Gastroesophageal sphincter (tissue), 4 donors: ENCODE results near the gene TUT4. TPM values are rescaled to one million over a fixed set of nuclear protein-coding genes. Genes with fewer than 3 reads are reported as not detected.

Source experiments
- ATAC-seq: fragments of 150-250 bp; one replicate; pipeline ENCODE4 v1.9.1; 2016; ENCODE audit warnings: mild to moderate bottlenecking, moderate library complexity
- H3K27ac ChIP-seq, 4 donors: fragments of 200-600 bp; sonication (generic) in 3 of 4; 1 replicate in 3 of 4; 2 replicates in 1 of 4; pipeline ENCODE4 v1.5.1; 2016 to 2019
- H3K27me3 ChIP-seq: fragments of 200-600 bp; sonication (generic); one replicate; pipeline ENCODE4 v1.5.1; 2019
- H3K36me3 ChIP-seq, 2 donors: fragments of 200-600 bp; sonication (generic); one replicate each; pipeline ENCODE4 v1.5.1; 2019; ENCODE audit warnings: control low read depth in 1 of 2
- H3K4me1 ChIP-seq, 3 donors: fragments of 200-600 bp; sonication (generic); 1 replicate in 2 of 3; 2 replicates in 1 of 3; pipeline ENCODE4 v1.5.1; 2016 to 2019; ENCODE audit warnings: control low read depth in 2 of 3
- H3K4me3 ChIP-seq, 2 donors: fragments of 200-600 bp; sonication (generic); one replicate each; pipeline ENCODE4 v1.5.1; 2019; ENCODE audit warnings: mild to moderate bottlenecking in 1 of 2, moderate library complexity in 1 of 2
- H3K9me3 ChIP-seq, 3 donors: fragments of 200-600 bp; sonication (generic); one replicate each; pipeline ENCODE4 v1.5.1; 2017 to 2019; ENCODE audit warnings: control low read depth in 2 of 3
- CTCF ChIP-seq, 4 experiments: fragments of 200-600 bp in 2 of 4; fragments of 450-650 bp in 2 of 4; sonication (generic) in 1 of 4; IDR thresholded peaks; one replicate each; pipeline ENCODE4 v1.5.1; 2017 to 2019; ENCODE audit warnings: antibody characterized with exemption in 4 of 4, mild to moderate bottlenecking in 2 of 4, moderate library complexity in 2 of 4
- EP300 ChIP-seq: sonication (generic); formaldehyde crosslinking; IDR thresholded peaks from one replicate; pipeline ENCODE4 v1.6.1; 2017; ENCODE audit warnings: antibody characterized with exemption, mild to moderate bottlenecking
- POLR2A ChIP-seq, 2 donors: fragments of 450-650 bp; IDR thresholded peaks; one replicate each; pipeline ENCODE4 v1.6.1; 2017; ENCODE audit warnings: antibody characterized with exemption in 2 of 2, mild to moderate bottlenecking in 2 of 2, moderate library complexity in 1 of 2
- POLR2AphosphoS5 ChIP-seq: sonication (generic); formaldehyde crosslinking; IDR thresholded peaks from one replicate; pipeline ENCODE4 v1.6.1; 2017; ENCODE audit warnings: antibody characterized with exemption
- WGBS, 2 donors: methylation state at CpG; one replicate each; pipeline ENCODE4 v1.1.5; 2018; ENCODE audit warnings: low coverage in 1 of 2; 5-methylcytosine and 5-hydroxymethylcytosine counted together
- total RNA-seq, 4 donors: library from RNA; depleted of rRNA; stranded (reverse); fragments of >200 nt; gene quantifications; one replicate each; pipeline ENCODE4 v1.1.0, GENCODE V29; 2016

TUT4 gene
- total RNA-seq, 4 donors from 2014 or later: 32.3 to 56.5 (median 34.0) TPM

GRCh38 chr1:52455686-52456085 lies 97.2 kb downstream of the TUT4 start:
- no peak overlapping the region for H3K27ac ChIP-seq
- H3K27me3 ChIP-seq: no peaks in the 10 kb centered on the region
- WGBS, 2 donors: 95 to 100% methylated on average over 2 of the region's 2 CpGs
- H3K4me3 ChIP-seq: no peak overlapping the region
- no peaks in the 10 kb centered on the region for H3K4me1 ChIP-seq
- no peak for TF ChIP-seq EP300
- TF ChIP-seq POLR2A (IDR thresholded peaks at IDR 0.05): no peak
- TF ChIP-seq POLR2AphosphoS5: no peak
- no peak for TF ChIP-seq CTCF (IDR thresholded peaks at IDR 0.05)
- no peak for ATAC-seq
- peaks cover 0 to 48% of the 10 kb centered on the region in 2 donors for H3K36me3 ChIP-seq
- H3K9me3 ChIP-seq: no peaks in the 10 kb centered on the region

- no peak for ATAC-seq
- no peaks in the 10 kb centered on the region for H3K27me3 ChIP-seq
- H3K4me3 ChIP-seq: no peak overlapping the region
- H3K9me3 ChIP-seq: no peaks in the 10 kb centered on the region
- TF ChIP-seq CTCF (IDR thresholded peaks at IDR 0.05) (no peak), POLR2A (IDR thresholded peaks at IDR 0.05) (no peak)
- no peaks in the 10 kb centered on the region for H3K4me1 ChIP-seq
- 91 to 100% methylated on average over 1 of the region's 2 CpGs for WGBS, 2 donors
- peaks cover 0 to 47% of the 10 kb centered on the region in 2 donors for H3K36me3 ChIP-seq
- no peak overlapping the region for H3K27ac ChIP-seq
Observed at GRCh38 chr1:52454779-52455178, 98.1 kb downstream of the TUT4 start.

- TF ChIP-seq EP300: no peak
- TF ChIP-seq POLR2AphosphoS5: no peak
- no peak for TF ChIP-seq POLR2A (IDR thresholded peaks at IDR 0.05)
- TF ChIP-seq CTCF (IDR thresholded peaks at IDR 0.05): no peak
- H3K4me1 ChIP-seq: no peaks in the 10 kb centered on the region
- H3K36me3 ChIP-seq: peaks cover 0 to 40% of the 10 kb centered on the region in 2 donors
Observed at GRCh38 chr1:52454127-52454526, 98.8 kb downstream of the TUT4 start.

GRCh38 chr1:52444463-52444862 lies 108.4 kb downstream of the TUT4 start:
- no peak for ATAC-seq
- H3K4me1 ChIP-seq: no peaks in the 10 kb centered on the region
- no peaks in the 10 kb centered on the region for H3K27me3 ChIP-seq
- H3K27ac ChIP-seq: no peak overlapping the region
- no peak overlapping the region for H3K4me3 ChIP-seq
- no peak for TF ChIP-seq POLR2AphosphoS5
- no peak for TF ChIP-seq POLR2A (IDR thresholded peaks at IDR 0.05)
- TF ChIP-seq CTCF (IDR thresholded peaks at IDR 0.05): no peak
- TF ChIP-seq EP300: no peak
- no peaks in the 10 kb centered on the region for H3K9me3 ChIP-seq
- H3K36me3 ChIP-seq: peaks cover 3 to 78% of the 10 kb centered on the region in 2 donors
- 64 to 77% methylated on average over 2 of the region's 2 CpGs for WGBS, 2 donors

More at GRCh38 chr1:52454127-52454526, 98.8 kb downstream of the TUT4 start:
- no peak overlapping the region for H3K4me3 ChIP-seq
- no peaks in the 10 kb centered on the region for H3K9me3 ChIP-seq
- H3K27ac ChIP-seq: no peak overlapping the region
- H3K27me3 ChIP-seq: no peaks in the 10 kb centered on the region
- ATAC-seq: no peak
- 80 to 89% methylated on average over 1 of the region's 1 CpG for WGBS, 2 donors

- 87 to 90% methylated on average over 4 of the region's 4 CpGs for WGBS, 2 donors
- TF ChIP-seq POLR2A (IDR thresholded peaks at IDR 0.05): no peak
- no peak for TF ChIP-seq CTCF (IDR thresholded peaks at IDR 0.05)
- TF ChIP-seq EP300: no peak
- no peak for TF ChIP-seq POLR2AphosphoS5
- no peak for ATAC-seq
- no peaks in the 10 kb centered on the region for H3K4me1 ChIP-seq
- peaks cover under 1 to 98% of the 10 kb centered on the region in 2 donors for H3K36me3 ChIP-seq
- no peak overlapping the region for H3K4me3 ChIP-seq
- no peak overlapping the region for H3K27ac ChIP-seq
- no peaks in the 10 kb centered on the region for H3K27me3 ChIP-seq
- H3K9me3 ChIP-seq: no peaks in the 10 kb centered on the region
Observed at GRCh38 chr1:52439976-52440375, 112.9 kb downstream of the TUT4 start.
